ENCODE results near the gene ZNF577.
"Not testable (repeated sequence)": the region's sequence is repeated elsewhere in the genome, so short reads cannot be mapped to it uniquely, and the experiment has no call there.

The ZNF577 gene

DNA sequence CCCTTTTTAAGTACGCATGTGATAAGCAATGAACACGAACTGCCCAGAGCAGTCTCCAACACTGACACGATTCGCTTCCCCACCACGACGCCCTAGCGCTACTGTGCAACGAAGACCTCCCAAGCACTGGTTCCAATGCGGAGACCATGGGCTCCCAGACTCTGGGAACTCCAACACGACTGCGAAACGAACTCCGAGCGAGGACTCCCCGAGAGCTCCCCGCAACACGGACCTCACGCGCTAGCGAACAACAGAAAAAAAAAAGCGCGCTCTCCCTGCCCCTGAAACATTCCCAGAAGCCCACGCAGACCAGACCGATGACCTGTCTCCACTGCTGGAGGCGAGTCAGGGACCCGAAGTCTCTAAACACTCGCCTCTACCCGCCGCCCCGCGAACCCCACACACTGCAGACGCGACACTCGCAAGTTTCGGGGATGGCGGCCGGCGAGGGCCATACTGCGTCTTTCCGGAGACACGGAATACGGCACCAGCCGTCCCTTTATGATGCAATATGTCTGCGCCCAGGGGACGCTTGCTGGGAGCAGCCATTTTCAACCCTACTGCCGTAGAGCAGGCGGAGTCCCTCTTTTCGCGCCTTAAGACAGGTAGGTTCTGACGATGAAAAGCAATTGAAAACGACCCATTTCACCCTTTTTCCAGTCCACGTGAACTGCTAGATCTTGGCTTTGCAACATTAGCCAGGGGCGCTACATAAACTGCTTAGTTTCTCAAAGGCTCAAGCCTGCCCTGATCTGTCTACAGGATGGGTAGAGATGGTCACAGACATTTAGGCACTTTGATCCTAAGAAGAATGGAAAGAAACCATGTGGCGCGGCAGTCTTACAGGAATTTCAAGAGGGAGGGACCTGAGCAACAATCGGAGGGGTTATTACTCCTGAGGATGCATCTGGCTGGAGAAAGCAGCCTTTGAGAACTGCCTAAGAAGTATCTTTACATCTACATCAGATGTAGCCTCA is at the start of gene ZNF577:
ZNF577 (minus strand) TSS at position 430 of the 977 bp plus-strand sequence. CDS start 7,569 bp downstream, outside the sequence.
- DNase-seq = no peak

- DNase-seq = no peak
Measured at GRCh38 chr19:51931921-51932320, 44.2 kb upstream of the ZNF577 start.

DNA sequence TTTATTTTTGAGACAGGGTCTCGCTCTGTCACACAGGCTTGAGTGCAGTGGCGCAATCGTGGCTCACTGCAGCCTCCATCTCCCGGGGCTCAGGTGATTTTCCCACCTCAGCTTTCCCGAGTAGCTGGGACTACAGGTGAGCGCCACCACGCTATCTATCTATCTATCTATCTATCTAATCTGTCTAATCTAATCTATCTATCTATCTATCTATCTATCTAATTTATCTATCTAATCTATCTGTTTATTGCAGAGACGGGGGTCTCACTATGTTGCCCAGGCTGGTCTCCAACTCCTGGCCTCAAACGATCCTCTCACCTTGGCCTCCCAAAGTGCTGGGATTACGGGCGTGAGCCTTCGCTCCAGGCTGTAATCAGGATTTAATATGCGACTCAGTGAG is 40.1 kb upstream of the ZNF577 start:
- DNase-seq = no peak

DNA sequence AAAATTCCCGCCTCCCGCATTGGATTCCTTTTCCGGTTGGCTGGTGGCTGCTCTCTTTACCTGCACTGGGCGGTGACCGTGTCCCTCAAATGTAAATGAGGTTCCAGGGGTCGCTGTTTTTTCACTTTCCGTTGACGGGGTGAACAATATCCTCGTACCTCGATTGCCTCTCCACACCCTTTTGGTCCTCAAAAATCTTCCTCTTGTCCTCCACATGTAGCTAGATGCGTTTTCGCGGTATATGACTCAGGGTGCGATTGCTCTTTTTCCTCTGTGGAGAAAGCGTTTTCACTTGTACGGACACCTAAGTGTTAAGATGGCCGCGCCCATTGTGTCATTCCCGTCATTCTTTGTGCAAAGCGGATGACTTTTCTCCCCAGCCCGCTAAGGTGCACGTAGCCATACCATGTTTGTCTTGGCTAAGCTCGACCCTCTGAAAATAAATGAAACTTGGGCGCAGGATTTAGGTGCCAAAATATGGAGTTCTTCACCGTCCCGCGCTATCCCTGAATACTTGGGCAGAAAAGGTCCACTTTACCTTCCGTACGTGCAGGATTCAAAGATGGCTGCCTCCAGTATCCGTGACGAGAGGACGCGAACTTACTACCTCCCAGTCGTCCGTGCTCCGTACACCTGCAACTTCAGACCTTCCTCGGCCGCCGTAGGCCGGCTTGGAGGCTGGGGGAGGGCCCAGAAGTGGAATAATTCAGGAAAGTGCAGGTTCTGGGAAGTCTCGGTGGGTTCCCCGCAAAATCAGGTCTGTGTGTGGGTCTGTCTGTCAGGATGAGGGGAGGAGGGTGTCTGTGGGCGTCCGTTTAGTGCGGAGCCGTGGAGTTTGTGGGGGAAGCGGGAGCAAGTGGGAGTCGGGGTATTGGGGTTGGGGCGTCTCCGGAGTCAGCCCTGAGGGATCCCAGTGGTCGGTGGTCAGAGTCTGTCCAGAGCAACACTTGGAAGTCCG is 39.3 kb upstream of the ZNF577 start, which contains the start of gene ZNF613:
ZNF613 (plus strand) TSS at position 689 of the 958 bp plus-strand sequence. CDS start 8,749 bp downstream, outside the sequence.
- peak; percentile 30 for DNase-seq

DNA sequence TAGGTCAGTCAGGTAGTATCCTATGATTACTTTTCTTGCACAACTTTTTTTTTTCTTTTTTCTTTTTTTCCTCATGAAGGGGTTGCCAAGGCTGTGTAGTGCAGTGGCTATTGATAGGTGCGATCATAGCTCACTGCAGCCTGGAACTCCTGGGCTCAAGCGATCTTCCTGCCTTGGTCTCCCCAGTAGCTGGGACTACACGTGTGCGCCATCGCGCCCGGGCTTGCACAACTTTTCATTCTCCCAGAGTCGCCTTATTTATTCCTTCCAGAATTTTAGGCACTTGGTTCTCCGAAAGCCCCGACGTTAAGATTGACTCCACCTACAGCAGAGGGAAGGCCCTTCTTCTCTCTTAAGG is 38.7 kb upstream of the ZNF577 start:
- no peak for DNase-seq

- DNase-seq = no peak
Measured at GRCh38 chr19:51921949-51922348, 34.2 kb upstream of the ZNF577 start.

- DNase-seq = no peak
Measured at GRCh38 chr19:51919606-51920005, 31.9 kb upstream of the ZNF577 start.

DNA sequence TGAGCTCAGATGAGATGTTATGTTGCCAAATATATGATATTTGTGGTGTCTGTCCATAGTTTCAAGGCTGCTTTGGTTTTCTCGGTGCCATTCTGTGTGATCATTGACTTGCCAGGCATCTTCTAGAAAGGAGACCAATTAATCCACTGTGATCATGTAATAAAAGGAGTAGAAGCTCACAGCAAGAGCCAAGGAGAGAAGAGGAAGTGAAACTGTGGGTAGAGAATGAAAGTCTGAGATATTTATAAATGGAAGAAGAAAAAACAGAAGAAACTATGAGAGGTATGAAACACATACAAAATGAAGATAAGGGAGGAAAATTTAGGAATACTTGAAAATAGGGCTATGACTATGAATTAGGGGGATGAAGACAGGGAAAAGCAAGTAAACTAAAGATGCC is 28.4 kb upstream of the ZNF577 start:
- no peak for DNase-seq

GRCh38 chr19:51915324-51915867 is 27.6 kb upstream of the ZNF577 start:
- DNase-seq = no peak

GRCh38 chr19:51907981-51908380 is 20.2 kb upstream of the ZNF577 start:
- DNase-seq = not testable (repeated sequence)

- DNase-seq = not testable (repeated sequence)
Measured at GRCh38 chr19:51906108-51906507, 18.4 kb upstream of the ZNF577 start.

- DNase-seq = not testable (repeated sequence)
Measured at GRCh38 chr19:51905639-51906038, 17.9 kb upstream of the ZNF577 start.

GRCh38 chr19:51905206-51905605 is 17.5 kb upstream of the ZNF577 start:
- DNase-seq = no peak

- DNase-seq = no peak
Measured at GRCh38 chr19:51904331-51905165, 16.8 kb upstream of the ZNF577 start, which contains the start of gene ZNF649. TSS of gene ZNF649 (minus strand) at chr19:51905017. CDS start at chr19:51900107, 4,910 bp downstream.

DNA sequence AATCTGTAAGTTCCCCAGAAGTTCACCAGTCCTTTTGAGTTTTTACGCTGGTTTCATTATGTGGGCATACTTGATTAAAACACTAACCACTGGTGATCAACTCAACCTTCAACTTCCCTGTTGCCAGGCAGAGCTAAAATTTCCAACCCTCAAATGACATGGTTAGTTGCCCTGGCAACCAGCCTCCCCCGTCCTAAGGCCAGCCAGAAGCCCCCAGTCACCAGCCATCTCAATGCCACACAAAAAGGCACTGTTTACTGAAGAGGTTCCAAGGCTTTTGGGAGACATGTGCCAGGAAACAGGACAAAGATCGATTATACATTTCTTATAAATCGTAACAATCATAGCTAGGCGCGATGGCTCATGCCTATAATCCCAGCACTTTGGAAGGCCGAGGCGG is 15.4 kb upstream of the ZNF577 start:
- DNase-seq = no peak

DNA sequence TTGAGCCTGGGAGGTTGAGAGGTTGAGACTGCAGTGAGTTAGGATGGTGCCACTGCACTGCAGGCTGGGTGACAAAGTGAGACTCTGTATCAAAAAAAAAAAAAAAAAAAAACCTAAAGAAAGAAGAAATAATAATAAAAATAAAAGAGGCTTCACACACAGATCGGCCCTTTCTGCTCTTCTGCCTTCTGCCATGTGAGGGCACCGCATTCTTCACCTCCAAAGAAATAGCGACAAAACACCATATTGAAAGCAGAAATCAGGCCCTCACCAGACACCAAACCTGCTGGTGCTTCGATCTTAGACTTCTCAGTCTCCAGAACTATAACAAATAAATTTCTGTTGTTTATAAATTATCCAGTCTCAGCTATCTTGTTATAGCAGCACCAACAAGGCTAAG is 14.1 kb upstream of the ZNF577 start:
- no peak for DNase-seq

DNA sequence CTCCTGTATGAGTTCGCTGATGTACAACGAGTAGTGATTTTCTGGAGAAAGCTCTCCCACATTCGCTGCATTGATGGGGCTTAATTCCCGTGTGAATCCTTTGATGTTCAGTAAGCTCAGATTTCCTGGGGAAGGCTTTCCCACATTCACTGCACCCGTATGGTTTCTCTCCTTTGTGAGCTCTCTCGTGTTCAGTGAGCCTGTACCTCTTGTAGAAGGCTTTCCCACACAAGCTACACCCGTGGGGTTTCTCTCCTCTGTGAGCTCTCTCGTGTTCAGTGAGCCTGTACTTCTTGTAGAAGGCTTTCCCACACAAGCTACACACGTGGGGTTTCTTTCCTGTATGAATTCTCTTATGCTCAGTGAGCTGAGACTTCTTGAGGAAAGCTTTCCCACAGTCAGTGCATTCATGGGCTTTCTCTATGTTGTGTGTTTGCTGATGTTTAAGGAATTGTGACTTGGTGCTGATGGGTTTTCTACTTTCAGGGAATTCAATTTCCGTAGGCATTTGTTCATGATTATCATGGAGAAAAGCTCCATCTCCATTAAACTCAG is 3.5 kb upstream of the ZNF577 start:
- DNase-seq = no peak

- no peak for DNase-seq
Measured at GRCh38 chr19:51889934-51890333, 2.2 kb upstream of the ZNF577 start.

DNA sequence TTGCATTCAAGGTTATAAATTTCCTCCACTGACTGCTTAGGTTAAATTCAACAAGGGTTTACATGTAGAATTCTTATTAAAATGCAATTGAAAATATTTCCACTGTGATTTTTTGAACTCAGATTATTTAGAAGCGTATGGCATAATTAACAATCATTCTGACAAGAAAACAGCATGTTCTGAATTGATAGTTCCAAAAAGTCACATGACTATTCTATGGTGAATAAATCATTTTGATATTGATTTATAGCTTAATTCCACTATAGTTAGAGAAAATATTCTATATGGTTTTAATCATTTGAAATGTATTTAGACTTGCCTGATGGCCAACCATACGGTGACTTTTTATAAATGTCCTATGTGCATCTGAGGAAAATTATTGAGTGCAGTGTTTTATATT is 3.0 kb downstream of the ZNF577 start:
- no peak for DNase-seq

- no peak for DNase-seq
Measured at GRCh38 chr19:51882518-51882917, 5.2 kb downstream of the ZNF577 start.

DNA sequence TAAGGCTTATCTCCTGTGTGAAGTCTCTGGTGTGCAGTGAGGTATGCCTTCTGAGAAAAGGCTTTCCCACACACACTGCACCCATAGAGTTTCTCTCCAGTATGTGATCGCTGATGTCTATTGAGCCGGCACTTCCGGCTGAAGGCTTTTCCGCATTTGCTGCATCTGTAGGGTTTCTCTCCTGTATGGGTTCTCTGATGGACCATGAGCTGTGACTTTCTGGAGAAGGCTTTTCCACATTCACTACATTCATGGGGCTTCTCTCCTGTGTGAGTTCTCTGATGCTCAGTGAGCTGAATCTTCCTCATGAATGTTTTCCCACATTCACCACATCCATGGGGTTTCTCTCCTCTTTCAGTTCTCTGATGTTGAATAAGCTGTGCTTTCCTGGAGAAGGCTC is 14.7 kb downstream of the ZNF577 start:
- DNase-seq = no peak

All from NK-92 treated with Interleukin-12 subunit alpha and Interleukin-12 subunit beta, amount 100 ng/mL, for 24 hours (cell line).